DOHH2 (cell line): Measurements from ENCODE around the gene FAM133A.

ENCODE experiments used
- H3F3A ChIP-seq: fragments of 200-600 bp; sonication (generic), shearing (Covaris generic); 2 replicates; pipeline ENCODE4 v1.6.0; 2016; ENCODE audit warnings: antibody characterized with exemption, mild to moderate bottlenecking; ENCODE audit not compliant: control insufficient read depth, insufficient read depth
- H3K27ac ChIP-seq: fragments of 200-600 bp; sonication (generic); 2 replicates; pipeline ENCODE4 v1.5.1; 2014; ENCODE audit warnings: low read depth, mild to moderate bottlenecking, low read length, moderate library complexity
- H3K27me3 ChIP-seq: fragments of 200-600 bp; sonication (generic); 2 replicates; pipeline ENCODE4 v1.6.1; 2014; ENCODE audit warnings: mild to moderate bottlenecking, low read length, mixed read lengths; ENCODE audit not compliant: control insufficient read depth
- H3K36me3 ChIP-seq: fragments of 200-600 bp; sonication (generic); 2 replicates; pipeline ENCODE4 v1.6.1; 2014; ENCODE audit warnings: mild to moderate bottlenecking, low read length, moderate library complexity, mixed read lengths; ENCODE audit not compliant: control insufficient read depth
- H3K4me1 ChIP-seq: fragments of 200-600 bp; sonication (generic); 2 replicates; pipeline ENCODE4 v1.6.1; 2014; ENCODE audit warnings: mild to moderate bottlenecking, low read length, mixed read lengths; ENCODE audit not compliant: control insufficient read depth
- H3K4me2 ChIP-seq: fragments of 200-600 bp; sonication (generic); 2 replicates; pipeline ENCODE4 v1.6.0; 2014; ENCODE audit warnings: mild to moderate bottlenecking, low read length, moderate library complexity
- H3K4me3 ChIP-seq: fragments of 200-600 bp; sonication (generic); 2 replicates; pipeline ENCODE4 v1.5.1; 2014; ENCODE audit warnings: mild to moderate bottlenecking, low read length, mixed read lengths
- H3K79me2 ChIP-seq: fragments of 200-600 bp; sonication (generic); 2 replicates; pipeline ENCODE4 v1.6.1; 2014; ENCODE audit warnings: mild to moderate bottlenecking, low read length, mixed read lengths; ENCODE audit not compliant: control insufficient read depth
- H3K9me2 ChIP-seq: fragments of 200-600 bp; sonication (generic); replicated peaks from 2 replicates; pipeline ENCODE4 v1.6.1; 2014; ENCODE audit warnings: mild to moderate bottlenecking, low read length, mixed read lengths; ENCODE audit not compliant: control insufficient read depth
- H3K9me3 ChIP-seq: fragments of 200-600 bp; sonication (generic); 2 replicates; pipeline ENCODE4 v1.6.1; 2014; ENCODE audit warnings: antibody characterized with exemption, low read length, mixed read lengths; ENCODE audit not compliant: control insufficient read depth, insufficient read depth
- H4K20me1 ChIP-seq: fragments of 200-600 bp; sonication (generic); 2 replicates; pipeline ENCODE4 v1.6.0; 2014; ENCODE audit warnings: low read depth, mild to moderate bottlenecking, antibody characterized with exemption, low read length, moderate library complexity; ENCODE audit not compliant: control insufficient read depth, insufficient read depth
- EZH2phosphoT487 ChIP-seq: fragments of 200-600 bp; sonication (generic); IDR thresholded peaks from 2 replicates; pipeline ENCODE4 v1.6.1; 2017; ENCODE audit warnings: borderline replicate concordance, mild to moderate bottlenecking, antibody characterized with exemption, low read length, moderate library complexity, mixed read lengths
- TF ChIP-seq, protein P1 (sequence below): fragments of 200-600 bp; sonication (generic); IDR thresholded peaks from one replicate; pipeline ENCODE4 v1.5.1; 2014; ENCODE audit warnings: antibody characterized with exemption, mild to moderate bottlenecking, low read depth, low read length; ENCODE audit not compliant: poor library complexity, severe bottlenecking

Gene FAM133A

DNA sequence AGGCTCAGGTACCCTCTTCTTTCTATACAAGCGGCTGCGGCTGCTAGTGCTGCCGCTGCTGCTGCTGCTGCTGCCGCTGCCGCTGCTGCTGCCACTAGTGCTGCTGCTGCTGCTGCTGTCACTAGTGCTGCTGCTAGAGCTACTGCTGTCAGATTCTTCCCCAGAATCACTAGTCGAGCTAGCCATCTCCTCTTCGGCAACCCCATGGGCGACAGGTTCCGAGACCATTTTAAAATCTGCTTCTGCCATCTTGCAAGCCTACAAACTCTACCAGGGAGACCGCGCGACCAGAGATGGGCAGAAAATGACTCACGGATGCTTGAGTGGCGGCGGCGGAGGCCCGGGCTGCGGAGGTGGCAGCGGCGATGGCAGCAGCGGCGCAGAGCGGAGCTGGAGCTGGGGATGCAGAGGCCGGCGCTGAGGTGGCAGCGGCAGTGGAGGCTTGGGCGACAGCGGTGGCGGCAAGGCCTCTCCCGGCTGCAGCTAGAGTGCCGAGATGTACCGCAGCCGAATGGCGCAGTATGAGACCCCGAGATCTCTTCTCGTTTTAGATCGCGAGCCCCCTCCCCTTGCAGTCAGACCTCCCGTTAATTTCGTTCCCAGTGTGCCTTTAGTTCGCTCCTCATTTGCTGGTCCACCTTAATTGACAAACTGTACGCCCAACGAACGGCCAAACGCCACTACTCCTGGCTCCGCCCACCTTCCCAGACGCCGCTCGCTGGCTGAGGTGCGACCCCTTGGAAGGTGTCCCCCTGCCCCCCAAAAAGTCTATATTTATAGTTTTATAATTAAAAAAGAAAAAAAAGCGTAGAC is 744 bp upstream of the FAM133A start, which contains the start of gene NAP1L3:
Gene NAP1L3 (minus strand): TSS at position 523 of the 813 bp plus-strand sequence. CDS start 274 bp downstream, at position 249.
- Histone ChIP-seq H3K4me2 (peak within 1 kb of the TSS; percentile 45), H3K79me2 (no peaks in the 10 kb centered on the region), H3F3A (no peaks in the 10 kb centered on the region), H3K36me3 (no peaks in the 10 kb centered on the region), H3K4me3 (peak within 1 kb of the TSS; percentile 54), H3K27me3 (peaks cover 7% of the 10 kb centered on the region), H3K4me1 (no peaks in the 10 kb centered on the region), H3K27ac (no peak within 1 kb of the TSS), H3K9me3 (no peaks in the 10 kb centered on the region), H4K20me1 (no peaks in the 10 kb centered on the region), H3K9me2 (no peaks in the 10 kb centered on the region)
- no peak for TF ChIP-seq EZH2phosphoT487
- TF ChIP-seq, protein P1, sequence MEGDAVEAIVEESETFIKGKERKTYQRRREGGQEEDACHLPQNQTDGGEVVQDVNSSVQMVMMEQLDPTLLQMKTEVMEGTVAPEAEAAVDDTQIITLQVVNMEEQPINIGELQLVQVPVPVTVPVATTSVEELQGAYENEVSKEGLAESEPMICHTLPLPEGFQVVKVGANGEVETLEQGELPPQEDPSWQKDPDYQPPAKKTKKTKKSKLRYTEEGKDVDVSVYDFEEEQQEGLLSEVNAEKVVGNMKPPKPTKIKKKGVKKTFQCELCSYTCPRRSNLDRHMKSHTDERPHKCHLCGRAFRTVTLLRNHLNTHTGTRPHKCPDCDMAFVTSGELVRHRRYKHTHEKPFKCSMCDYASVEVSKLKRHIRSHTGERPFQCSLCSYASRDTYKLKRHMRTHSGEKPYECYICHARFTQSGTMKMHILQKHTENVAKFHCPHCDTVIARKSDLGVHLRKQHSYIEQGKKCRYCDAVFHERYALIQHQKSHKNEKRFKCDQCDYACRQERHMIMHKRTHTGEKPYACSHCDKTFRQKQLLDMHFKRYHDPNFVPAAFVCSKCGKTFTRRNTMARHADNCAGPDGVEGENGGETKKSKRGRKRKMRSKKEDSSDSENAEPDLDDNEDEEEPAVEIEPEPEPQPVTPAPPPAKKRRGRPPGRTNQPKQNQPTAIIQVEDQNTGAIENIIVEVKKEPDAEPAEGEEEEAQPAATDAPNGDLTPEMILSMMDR = no peak

DNA sequence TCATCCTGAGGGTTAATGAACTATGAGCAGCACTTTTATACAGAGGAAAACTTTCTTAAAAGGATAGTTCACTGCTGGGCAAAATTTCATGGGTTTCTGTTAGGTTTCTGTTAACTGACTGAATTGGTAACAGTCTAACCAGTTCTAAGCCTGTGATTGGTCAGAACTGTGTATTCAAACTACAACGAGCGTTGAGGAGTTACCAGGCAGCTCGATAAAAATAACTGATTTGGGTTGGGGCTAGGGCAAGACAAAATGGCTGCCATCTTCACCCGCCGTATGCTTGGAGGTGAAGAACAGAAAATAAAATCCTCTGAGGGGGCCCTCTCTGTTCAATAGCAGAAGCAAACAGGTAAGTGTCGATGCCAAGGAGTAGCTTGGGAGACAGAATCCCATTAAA is 22.0 kb downstream of the FAM133A start:
- Histone ChIP-seq H3K27me3 (no peaks in the 10 kb centered on the region), H3K4me3 (no peak overlapping the region), H3K36me3 (no peaks in the 10 kb centered on the region), H3K9me3 (no peaks in the 10 kb centered on the region), H3K4me1 (no peaks in the 10 kb centered on the region), H3K4me2 (no peak overlapping the region), H3K27ac (no peak overlapping the region), H3K9me2 (no peaks in the 10 kb centered on the region), H3F3A (no peaks in the 10 kb centered on the region), H3K79me2 (no peaks in the 10 kb centered on the region), H4K20me1 (no peaks in the 10 kb centered on the region)
- no peak for TF ChIP-seq EZH2phosphoT487
- TF ChIP-seq, protein P1 = no peak

DNA sequence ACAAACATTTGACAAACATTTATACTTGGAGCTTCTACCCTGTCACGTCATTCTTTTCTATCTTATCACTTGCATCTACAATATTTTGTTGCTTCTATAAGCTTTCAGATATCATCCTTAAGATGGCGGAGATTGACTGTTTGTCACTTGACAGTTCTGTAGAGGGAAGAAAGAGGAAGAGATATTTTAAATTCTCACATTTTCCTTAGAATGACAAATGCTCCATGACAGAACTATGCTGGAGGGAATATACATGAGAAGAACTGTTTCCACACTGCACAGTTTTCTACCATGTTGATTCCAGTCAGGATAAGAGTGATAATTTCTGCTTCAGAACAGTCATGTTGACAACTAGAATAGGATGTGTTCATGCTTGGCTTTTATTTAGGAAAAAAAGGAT is 29.7 kb downstream of the FAM133A start:
- H3K9me2 ChIP-seq = no peaks in the 10 kb centered on the region
- no peaks in the 10 kb centered on the region for H3F3A ChIP-seq
- H3K36me3 ChIP-seq = no peaks in the 10 kb centered on the region
- H4K20me1 ChIP-seq = no peaks in the 10 kb centered on the region
- no peaks in the 10 kb centered on the region for H3K27me3 ChIP-seq
- no peaks in the 10 kb centered on the region for H3K4me1 ChIP-seq
- H3K4me2 ChIP-seq = no peak overlapping the region
- H3K9me3 ChIP-seq = no peaks in the 10 kb centered on the region
- H3K4me3 ChIP-seq = no peak overlapping the region
- H3K27ac ChIP-seq = no peak overlapping the region
- no peaks in the 10 kb centered on the region for H3K79me2 ChIP-seq
- no peak for TF ChIP-seq EZH2phosphoT487
- TF ChIP-seq, protein P1 = no peak
